ENCODE results near the gene ZNF487. TPM values are rescaled to one million over a fixed set of nuclear protein-coding genes. Genes with fewer than 3 reads are reported as not detected.

ZNF487 gene
- total and polyA plus RNA-seq, 2 donors (not counting 1 experiment from before 2014, with no cell fraction given) = 9.8 to 14.8 TPM

GRCh38 chr10:43401627-43402026 is 35.3 kb upstream of the ZNF487 start:
- ChIA-PET CTCF (interaction anchor here (2.8 kb wide), 1 partner anchor 11 kb away, joined by 8 read pairs; no protein-coding TSS in a partner anchor), POLR2A (interaction anchor here (0.5 to 0.6 kb wide), 2 partner anchors 22 to 38 kb away, joined by 3 to 12 read pairs; no protein-coding TSS in a partner anchor)
- Mint-ChIP-seq H3K27ac (peak overlapping the region; percentile 22), H3K4me1 (peaks cover 78% of the 10 kb centered on the region), H3K27me3 (no peaks in the 10 kb centered on the region), H3K4me3 (peak overlapping the region; percentile 23), H3K9me3 (ENCODE audit: insufficient read depth) (no peaks in the 10 kb centered on the region)
- intact Hi-C loops (cut with micrococcal nuclease) = no loop called here
- Histone ChIP-seq H3K9ac (ENCODE audit: low read length) (no peak overlapping the region), H3K9me3 (ENCODE audit: control extremely low read depth in 1 of 3, control insufficient read depth in 2 of 3, insufficient read depth in 1 of 3, low read length in 2 of 3) (no peaks in the 10 kb centered on the region), H3K27ac (ENCODE audit: low read length in 2 of 2) (peak overlapping the region in 1 of 2 donors; percentile 57), H2AFZ (ENCODE audit: insufficient read depth, low read depth, low read length, poor library complexity, severe bottlenecking) (no peak overlapping the region), H3K4me1 (ENCODE audit: control insufficient read depth in 2 of 2, insufficient read depth in 2 of 2, low read length in 2 of 2) (peaks cover 86 to 88% of the 10 kb centered on the region in 2 donors), H3K27me3 (replicated peaks in 1 of 4; ENCODE audit: control extremely low read depth in 1 of 4, control insufficient read depth in 3 of 4, insufficient read depth in 4 of 4, low read length in 3 of 4) (no peaks in the 10 kb centered on the region), H3K79me2 (ENCODE audit: control insufficient read depth, insufficient read depth, low read length) (peaks cover 99% of the 10 kb centered on the region), H3K4me2 (replicated peaks; ENCODE audit: low read depth, low read length, poor library complexity, severe bottlenecking) (peak overlapping the region; percentile 36), H4K20me1 (ENCODE audit: control insufficient read depth, insufficient read depth, low read length, poor library complexity, severe bottlenecking) (peaks cover 81% of the 10 kb centered on the region), H3K4me3 (ENCODE audit: control extremely low read depth in 1 of 5, extremely low read depth in 1 of 5, insufficient read depth in 1 of 5, low read depth in 2 of 5, low read length in 4 of 5) (no peak overlapping the region), H3K36me3 (replicated peaks in 1 of 2; ENCODE audit: control extremely low read depth in 1 of 2, control insufficient read depth in 1 of 2, extremely low read depth in 1 of 2, insufficient read depth in 2 of 2, low read length in 1 of 2) (peaks cover 0 to 18% of the 10 kb centered on the region in 2 experiments)
- ATAC-seq (ENCODE audit: low read depth) = no peak
- WGBS (ENCODE audit: insufficient coverage) = no CpG with 5 or more reads among the region's 2 CpGs
- DNase-seq = no peak
- TF ChIP-seq CTCF (IDR thresholded peaks at IDR 0.05) (no peak), EZH2 (IDR thresholded peaks at IDR 0.05; ENCODE audit: borderline replicate concordance, insufficient read depth, low read depth, low read length, poor library complexity, severe bottlenecking) (no peak)

GRCh38 chr10:43402176-43402575 is 34.7 kb upstream of the ZNF487 start:
- H3K27ac Mint-ChIP-seq = peak overlapping the region; percentile 21
- Histone ChIP-seq H3K4me1 (ENCODE audit: control insufficient read depth in 2 of 2, insufficient read depth in 2 of 2, low read length in 2 of 2) (peaks cover 86 to 90% of the 10 kb centered on the region in 2 donors), H3K79me2 (ENCODE audit: control insufficient read depth, insufficient read depth, low read length) (peaks cover 99% of the 10 kb centered on the region), H2AFZ (ENCODE audit: insufficient read depth, low read depth, low read length, poor library complexity, severe bottlenecking) (no peak overlapping the region), H3K27ac (ENCODE audit: low read length in 2 of 2) (peak overlapping the region in 1 of 2 donors; percentile 57), H3K9ac (ENCODE audit: low read length) (no peak overlapping the region), H3K4me2 (replicated peaks; ENCODE audit: low read depth, low read length, poor library complexity, severe bottlenecking) (peak overlapping the region; percentile 36), H3K4me3 (ENCODE audit: control extremely low read depth in 1 of 5, extremely low read depth in 1 of 5, insufficient read depth in 1 of 5, low read depth in 2 of 5, low read length in 4 of 5) (no peak overlapping the region), H3K36me3 (replicated peaks in 1 of 2; ENCODE audit: control extremely low read depth in 1 of 2, control insufficient read depth in 1 of 2, extremely low read depth in 1 of 2, insufficient read depth in 2 of 2, low read length in 1 of 2) (peaks cover 0 to 18% of the 10 kb centered on the region in 2 experiments), H4K20me1 (ENCODE audit: control insufficient read depth, insufficient read depth, low read length, poor library complexity, severe bottlenecking) (peaks cover 84% of the 10 kb centered on the region), H3K9me3 (ENCODE audit: control extremely low read depth in 1 of 3, control insufficient read depth in 2 of 3, insufficient read depth in 1 of 3, low read length in 2 of 3) (no peaks in the 10 kb centered on the region), H3K27me3 (replicated peaks in 1 of 4; ENCODE audit: control extremely low read depth in 1 of 4, control insufficient read depth in 3 of 4, insufficient read depth in 4 of 4, low read length in 3 of 4) (no peaks in the 10 kb centered on the region)
- intact Hi-C loops (cut with micrococcal nuclease) = no loop called here
- TF ChIP-seq EZH2 (IDR thresholded peaks at IDR 0.05; ENCODE audit: borderline replicate concordance, insufficient read depth, low read depth, low read length, poor library complexity, severe bottlenecking) (no peak), CTCF (IDR thresholded peaks at IDR 0.05) (no peak)
- WGBS (ENCODE audit: insufficient coverage) = 100% methylated on average over 1 of the region's 4 CpGs
- DNase-seq (no peak), ATAC-seq (ENCODE audit: low read depth) (no peak)
- ChIA-PET CTCF (interaction anchor here (2.8 kb wide), 1 partner anchor 11 kb away, joined by 8 read pairs; no protein-coding TSS in a partner anchor), POLR2A (interaction anchor here (0.6 kb wide), 1 partner anchor 22 kb away, joined by 12 read pairs; no protein-coding TSS in a partner anchor)
- peak overlapping the region; percentile 46 for H3K4me3 Mint-ChIP-seq
- no peaks in the 10 kb centered on the region for H3K27me3 Mint-ChIP-seq
- peaks cover 77% of the 10 kb centered on the region for H3K4me1 Mint-ChIP-seq
- no peaks in the 10 kb centered on the region for H3K9me3 Mint-ChIP-seq (ENCODE audit: insufficient read depth)

All from B cell (primary cell).